Activated B cell treated with CpG ODN at 0.5 μM for 24 hours (primary cell): ENCODE measurements around the gene TMC5. TPM values are rescaled to one million over a fixed set of nuclear protein-coding genes. Genes with fewer than 3 reads are reported as not detected.
A peak's percentile ranks its signal among the peaks of the same experiment; 100 is the strongest.
"Not testable (repeated sequence)": the region's sequence is repeated elsewhere in the genome, so short reads cannot be mapped to it uniquely, and the experiment has no call there.

Experiments
- ATAC-seq: fragments of 200-7000 bp; cut with Tn5 transposase; one replicate; pipeline ENCODE4 v1.10.0; 2021; ENCODE audit warnings: low read depth, mild to moderate bottlenecking, moderate library complexity
- CTCF ChIA-PET: fragments of 350-600 bp; sonication (Branson Sonifier 250); formaldehyde crosslinking; loops from one replicate; lab custom pipeline; 2021; ENCODE audit warnings: antibody characterized with exemption; lab: Charles Lee
- POLR2A ChIA-PET: fragments of 350-600 bp; sonication (Branson Sonifier 250); formaldehyde crosslinking; loops from one replicate; lab custom pipeline; 2021; ENCODE audit warnings: antibody characterized with exemption; lab: Charles Lee
- DNase-seq: peaks from one replicate; pipeline ENCODE4 v3.0.0; 2022
- H3K27ac Mint-ChIP-seq: one replicate; pipeline ENCODE4 v1.8.0; 2020; ENCODE audit warnings: mixed read lengths
- H3K27me3 Mint-ChIP-seq: one replicate; pipeline ENCODE4 v1.8.0; 2021; ENCODE audit warnings: mixed read lengths
- H3K36me3 Mint-ChIP-seq: one replicate; pipeline ENCODE4 v1.8.0; 2021; ENCODE audit warnings: low read depth, mixed read lengths
- H3K4me1 Mint-ChIP-seq: one replicate; pipeline ENCODE4 v1.8.0; 2021; ENCODE audit warnings: mixed read lengths
- H3K4me3 Mint-ChIP-seq: one replicate; pipeline ENCODE4 v1.8.0; 2020; ENCODE audit warnings: mild to moderate bottlenecking, mixed read lengths
- H3K9me3 Mint-ChIP-seq: one replicate; pipeline ENCODE4 v1.8.0; 2020; ENCODE audit warnings: mixed read lengths
- intact Hi-C: fragments of 100-400 bp; cut with micrococcal nuclease; formaldehyde crosslinking; loops from one replicate; pipeline ENCODE4 v1.15.1; 2024
- total RNA-seq: library from RNA; stranded (reverse); gene quantifications from 2 replicates; pipeline ENCODE4 v1.2.3, GENCODE V29; 2022
- TF ChIP-seq, protein P1 (sequence below): fragments of 200-600 bp; IDR thresholded peaks from one replicate; pipeline ENCODE4 v1.8.0; 2022; ENCODE audit warnings: antibody characterized with exemption, mild to moderate bottlenecking

TMC5 gene
- total RNA-seq, 1 donor from 2014 or later = not detected

GRCh38 chr16:19406891-19407491 is 10.7 kb upstream of the TMC5 start:
- ChIA-PET CTCF (no interaction called here), POLR2A (interaction anchor here (1.1 kb wide), 1 partner anchor 94 kb away, joined by 3 read pairs; no protein-coding TSS in a partner anchor)
- peaks cover 21% of the 10 kb centered on the region for H3K27me3 Mint-ChIP-seq
- DNase-seq (no peak), ATAC-seq (no peak)
- TF ChIP-seq, protein P1, sequence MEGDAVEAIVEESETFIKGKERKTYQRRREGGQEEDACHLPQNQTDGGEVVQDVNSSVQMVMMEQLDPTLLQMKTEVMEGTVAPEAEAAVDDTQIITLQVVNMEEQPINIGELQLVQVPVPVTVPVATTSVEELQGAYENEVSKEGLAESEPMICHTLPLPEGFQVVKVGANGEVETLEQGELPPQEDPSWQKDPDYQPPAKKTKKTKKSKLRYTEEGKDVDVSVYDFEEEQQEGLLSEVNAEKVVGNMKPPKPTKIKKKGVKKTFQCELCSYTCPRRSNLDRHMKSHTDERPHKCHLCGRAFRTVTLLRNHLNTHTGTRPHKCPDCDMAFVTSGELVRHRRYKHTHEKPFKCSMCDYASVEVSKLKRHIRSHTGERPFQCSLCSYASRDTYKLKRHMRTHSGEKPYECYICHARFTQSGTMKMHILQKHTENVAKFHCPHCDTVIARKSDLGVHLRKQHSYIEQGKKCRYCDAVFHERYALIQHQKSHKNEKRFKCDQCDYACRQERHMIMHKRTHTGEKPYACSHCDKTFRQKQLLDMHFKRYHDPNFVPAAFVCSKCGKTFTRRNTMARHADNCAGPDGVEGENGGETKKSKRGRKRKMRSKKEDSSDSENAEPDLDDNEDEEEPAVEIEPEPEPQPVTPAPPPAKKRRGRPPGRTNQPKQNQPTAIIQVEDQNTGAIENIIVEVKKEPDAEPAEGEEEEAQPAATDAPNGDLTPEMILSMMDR = no peak
- H3K9me3 Mint-ChIP-seq = peaks cover 17% of the 10 kb centered on the region
- peaks cover 8% of the 10 kb centered on the region for H3K4me1 Mint-ChIP-seq
- H3K27ac Mint-ChIP-seq = no peak overlapping the region
- no peak overlapping the region for H3K4me3 Mint-ChIP-seq
- H3K36me3 Mint-ChIP-seq = no peaks in the 10 kb centered on the region
- intact Hi-C loops = no loop called here

DNA sequence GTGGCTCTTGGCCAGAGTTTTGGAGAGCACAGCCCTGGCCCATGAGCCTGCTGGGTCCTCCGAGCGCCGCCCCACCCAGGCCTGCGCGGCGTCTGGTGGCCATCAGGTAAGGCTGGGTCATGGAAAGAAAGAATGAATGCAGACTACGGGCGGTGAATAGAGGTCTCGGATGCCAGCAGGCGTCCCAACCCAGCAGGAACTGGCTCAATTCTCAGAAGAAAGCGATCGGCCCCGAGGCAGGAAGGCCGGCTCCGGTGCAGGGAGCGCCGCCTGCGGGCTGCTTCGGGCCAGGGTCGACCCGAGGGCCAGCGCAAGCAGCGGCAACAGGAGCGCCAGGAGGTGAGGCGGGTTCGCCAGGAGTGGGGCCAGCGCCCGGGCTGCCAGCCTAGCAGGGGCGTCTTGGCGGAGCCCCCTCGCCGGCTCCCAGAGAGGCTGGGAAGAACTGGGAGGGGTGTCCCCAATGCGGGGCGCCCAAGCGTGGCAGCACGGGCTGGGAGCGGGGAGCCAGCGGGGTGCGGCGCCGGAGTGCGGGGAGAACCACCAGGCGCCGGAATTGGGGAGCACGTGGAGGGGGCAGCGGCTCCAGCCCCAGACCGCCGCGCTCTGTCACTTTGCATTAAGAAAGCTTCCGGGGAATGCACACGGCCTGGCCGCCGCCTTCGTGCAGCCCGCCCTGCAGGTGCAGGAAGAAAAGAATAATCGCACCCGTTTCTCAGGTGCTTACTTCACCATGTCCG is 7.1 kb upstream of the TMC5 start:
- peaks cover 8% of the 10 kb centered on the region for H3K4me1 Mint-ChIP-seq
- ATAC-seq (peak; percentile 14), DNase-seq (peak; percentile 18)
- peaks cover 34% of the 10 kb centered on the region for H3K27me3 Mint-ChIP-seq
- peaks cover 9% of the 10 kb centered on the region for H3K9me3 Mint-ChIP-seq
- CTCF ChIA-PET = no interaction called here
- H3K36me3 Mint-ChIP-seq = no peaks in the 10 kb centered on the region
- POLR2A ChIA-PET = no interaction called here
- TF ChIP-seq, protein P1 = no peak
- intact Hi-C loops = no loop called here
- H3K4me3 Mint-ChIP-seq = peak overlapping the region; percentile 79
- H3K27ac Mint-ChIP-seq = peak overlapping the region; percentile 24

- CTCF ChIA-PET = no interaction called here
- no peaks in the 10 kb centered on the region for H3K36me3 Mint-ChIP-seq
- DNase-seq = no peak
- TF ChIP-seq, protein P1 = no peak
- no peak overlapping the region for H3K27ac Mint-ChIP-seq
- peaks cover 37% of the 10 kb centered on the region for H3K27me3 Mint-ChIP-seq
- intact Hi-C loops = no loop called here
- H3K4me3 Mint-ChIP-seq = peak overlapping the region; percentile 79
- no peak for ATAC-seq
- POLR2A ChIA-PET = no interaction called here
- H3K4me1 Mint-ChIP-seq = peaks cover 8% of the 10 kb centered on the region
- H3K9me3 Mint-ChIP-seq = peaks cover 7% of the 10 kb centered on the region
Observed at GRCh38 chr16:19411298-19411697, 6.4 kb upstream of the TMC5 start.

GRCh38 chr16:19412055-19412454 is 5.6 kb upstream of the TMC5 start:
- H3K4me1 Mint-ChIP-seq, DNase-seq, ATAC-seq, H3K9me3 Mint-ChIP-seq, POLR2A ChIA-PET, H3K4me3 Mint-ChIP-seq, H3K36me3 Mint-ChIP-seq, CTCF ChIA-PET, intact Hi-C loops, H3K27ac Mint-ChIP-seq: not testable (repeated sequence)
- H3K27me3 Mint-ChIP-seq = peaks cover 40% of the 10 kb centered on the region

DNA sequence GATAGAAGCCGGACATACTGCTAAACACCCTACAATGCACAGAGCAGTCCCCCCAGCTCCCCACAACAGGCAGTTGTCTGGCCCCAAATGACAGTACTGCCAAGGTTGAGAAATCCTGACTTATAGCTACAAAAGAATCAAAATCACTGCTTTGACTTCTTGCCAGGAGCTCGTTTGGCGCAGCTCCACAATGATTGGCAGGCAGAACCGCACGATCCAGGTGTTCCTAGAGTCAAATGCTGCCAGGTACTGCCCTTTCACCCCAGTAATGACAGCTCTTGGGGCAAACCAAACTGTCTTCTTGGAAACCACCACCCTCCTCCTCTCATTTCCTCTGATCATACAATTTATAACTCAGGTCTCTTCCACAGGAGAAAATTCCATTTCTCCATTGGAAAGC is 2.2 kb upstream of the TMC5 start:
- no peak overlapping the region for H3K27ac Mint-ChIP-seq
- H3K4me3 Mint-ChIP-seq = no peak overlapping the region
- TF ChIP-seq, protein P1 = no peak
- peaks cover 30% of the 10 kb centered on the region for H3K27me3 Mint-ChIP-seq
- intact Hi-C loops = no loop called here
- POLR2A ChIA-PET = no interaction called here
- H3K4me1 Mint-ChIP-seq = peaks cover 5% of the 10 kb centered on the region
- DNase-seq = no peak
- no peaks in the 10 kb centered on the region for H3K36me3 Mint-ChIP-seq
- CTCF ChIA-PET = no interaction called here
- ATAC-seq = no peak
- no peaks in the 10 kb centered on the region for H3K9me3 Mint-ChIP-seq
